ENCODE data around the gene PRKCA.

DNA sequence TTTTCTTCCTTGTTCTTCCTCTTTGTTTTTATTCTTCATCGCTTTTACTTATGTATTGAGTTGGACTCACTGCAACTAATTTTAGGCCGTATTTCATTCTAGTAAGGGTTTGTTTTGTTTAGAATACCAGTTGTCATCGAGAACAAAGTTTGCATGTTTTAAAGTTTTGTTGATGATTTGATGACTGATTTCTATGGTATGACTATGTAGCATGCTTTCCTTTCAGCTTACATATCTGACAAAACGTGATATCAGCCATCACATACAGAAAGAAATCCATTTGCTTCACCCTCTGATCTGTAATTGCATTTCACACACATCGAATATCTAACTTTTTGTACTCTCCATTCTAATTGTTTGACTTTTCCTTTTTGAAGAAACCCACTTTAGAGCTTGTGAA is 4.0 kb downstream of the PRKCA start:
- TF ChIP-seq, protein P1, sequence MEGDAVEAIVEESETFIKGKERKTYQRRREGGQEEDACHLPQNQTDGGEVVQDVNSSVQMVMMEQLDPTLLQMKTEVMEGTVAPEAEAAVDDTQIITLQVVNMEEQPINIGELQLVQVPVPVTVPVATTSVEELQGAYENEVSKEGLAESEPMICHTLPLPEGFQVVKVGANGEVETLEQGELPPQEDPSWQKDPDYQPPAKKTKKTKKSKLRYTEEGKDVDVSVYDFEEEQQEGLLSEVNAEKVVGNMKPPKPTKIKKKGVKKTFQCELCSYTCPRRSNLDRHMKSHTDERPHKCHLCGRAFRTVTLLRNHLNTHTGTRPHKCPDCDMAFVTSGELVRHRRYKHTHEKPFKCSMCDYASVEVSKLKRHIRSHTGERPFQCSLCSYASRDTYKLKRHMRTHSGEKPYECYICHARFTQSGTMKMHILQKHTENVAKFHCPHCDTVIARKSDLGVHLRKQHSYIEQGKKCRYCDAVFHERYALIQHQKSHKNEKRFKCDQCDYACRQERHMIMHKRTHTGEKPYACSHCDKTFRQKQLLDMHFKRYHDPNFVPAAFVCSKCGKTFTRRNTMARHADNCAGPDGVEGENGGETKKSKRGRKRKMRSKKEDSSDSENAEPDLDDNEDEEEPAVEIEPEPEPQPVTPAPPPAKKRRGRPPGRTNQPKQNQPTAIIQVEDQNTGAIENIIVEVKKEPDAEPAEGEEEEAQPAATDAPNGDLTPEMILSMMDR (IDR thresholded peaks at IDR 0.05; ENCODE audit: low read depth, low read length) = no peak
- no peak for TF ChIP-seq EZH2phosphoT487 (IDR thresholded peaks at IDR 0.05; ENCODE audit: low read depth)
